ENCODE results near the gene CORO2B.

CORO2B gene

GRCh38 chr15:68697711-68698690 lies 119.2 kb downstream of the CORO2B start:
- Histone ChIP-seq H3F3A (ENCODE audit: insufficient read depth) (no peaks in the 10 kb centered on the region), H3K4me2 (ENCODE audit: low read depth, low read length, poor library complexity, severe bottlenecking) (no peak overlapping the region), H3K9me2 (replicated peaks; ENCODE audit: insufficient read depth, low read length) (no peaks in the 10 kb centered on the region), H2AFZ (ENCODE audit: low read depth, low read length, severe bottlenecking) (no peak overlapping the region), H3K4me3 (ENCODE audit: insufficient read depth, low read length, poor library complexity, severe bottlenecking) (no peak overlapping the region), H3K9ac (ENCODE audit: low read length) (no peak overlapping the region), H3K36me3 (ENCODE audit: low read length) (no peaks in the 10 kb centered on the region), H4K20me1 (ENCODE audit: low read depth, low read length) (no peaks in the 10 kb centered on the region), H3K79me2 (ENCODE audit: insufficient read depth, low read length) (no peaks in the 10 kb centered on the region), H3K27me3 (ENCODE audit: low read length) (no peaks in the 10 kb centered on the region), H3K9me3 (ENCODE audit: insufficient read depth, low read length) (no peaks in the 10 kb centered on the region), H3K27ac (ENCODE audit: low read depth, low read length) (no peak overlapping the region)
- TF ChIP-seq CTCF (IDR thresholded peaks at IDR 0.05; ENCODE audit: insufficient read depth, low read length, poor library complexity, severe bottlenecking) (no peak), EZH2phosphoT487 (conservative IDR thresholded peaks at IDR 0.05; ENCODE audit: low read length) (no peak)

GRCh38 chr15:68698708-68699107 lies 119.9 kb downstream of the CORO2B start:
- H3K4me2 ChIP-seq (ENCODE audit: low read depth, low read length, poor library complexity, severe bottlenecking), result no peak overlapping the region
- no peaks in the 10 kb centered on the region for H3K27me3 ChIP-seq (ENCODE audit: low read length)
- no peak overlapping the region for H2AFZ ChIP-seq (ENCODE audit: low read depth, low read length, severe bottlenecking)

GRCh38 chr15:68699124-68699880 lies 120.5 kb downstream of the CORO2B start:
- no peaks in the 10 kb centered on the region for H4K20me1 ChIP-seq (ENCODE audit: low read depth, low read length)
- no peak overlapping the region for H3K9ac ChIP-seq (ENCODE audit: low read length)
- H3K27me3 ChIP-seq (ENCODE audit: low read length), result no peaks in the 10 kb centered on the region
- H3K9me2 ChIP-seq (replicated peaks; ENCODE audit: insufficient read depth, low read length), result no peaks in the 10 kb centered on the region
- H3K36me3 ChIP-seq (ENCODE audit: low read length), result no peaks in the 10 kb centered on the region
- H3K79me2 ChIP-seq (ENCODE audit: insufficient read depth, low read length), result no peaks in the 10 kb centered on the region
- no peak overlapping the region for H3K4me2 ChIP-seq (ENCODE audit: low read depth, low read length, poor library complexity, severe bottlenecking)
- TF ChIP-seq EZH2phosphoT487 (conservative IDR thresholded peaks at IDR 0.05; ENCODE audit: low read length) (no peak), CTCF (IDR thresholded peaks at IDR 0.05; ENCODE audit: insufficient read depth, low read length, poor library complexity, severe bottlenecking) (no peak)
- no peak overlapping the region for H3K27ac ChIP-seq (ENCODE audit: low read depth, low read length)
- H2AFZ ChIP-seq (ENCODE audit: low read depth, low read length, severe bottlenecking), result no peak overlapping the region
- no peaks in the 10 kb centered on the region for H3F3A ChIP-seq (ENCODE audit: insufficient read depth)
- H3K4me3 ChIP-seq (ENCODE audit: insufficient read depth, low read length, poor library complexity, severe bottlenecking), result no peak overlapping the region
- H3K9me3 ChIP-seq (ENCODE audit: insufficient read depth, low read length), result no peaks in the 10 kb centered on the region

More at GRCh38 chr15:68698708-68699107, 119.9 kb downstream of the CORO2B start:
- Histone ChIP-seq H3K79me2 (ENCODE audit: insufficient read depth, low read length) (no peaks in the 10 kb centered on the region), H3K9me2 (replicated peaks; ENCODE audit: insufficient read depth, low read length) (no peaks in the 10 kb centered on the region), H3K9ac (ENCODE audit: low read length) (no peak overlapping the region), H3F3A (ENCODE audit: insufficient read depth) (no peaks in the 10 kb centered on the region), H3K9me3 (ENCODE audit: insufficient read depth, low read length) (no peaks in the 10 kb centered on the region), H3K36me3 (ENCODE audit: low read length) (no peaks in the 10 kb centered on the region), H3K4me3 (ENCODE audit: insufficient read depth, low read length, poor library complexity, severe bottlenecking) (no peak overlapping the region), H3K27ac (ENCODE audit: low read depth, low read length) (no peak overlapping the region), H4K20me1 (ENCODE audit: low read depth, low read length) (no peaks in the 10 kb centered on the region)
- TF ChIP-seq EZH2phosphoT487 (conservative IDR thresholded peaks at IDR 0.05; ENCODE audit: low read length) (no peak), CTCF (IDR thresholded peaks at IDR 0.05; ENCODE audit: insufficient read depth, low read length, poor library complexity, severe bottlenecking) (no peak)
